A549 (cell line): ENCODE measurements around the gene TWIST2. TPM values are rescaled to one million over a fixed set of nuclear protein-coding genes. Genes with fewer than 3 reads are reported as not detected.

ENCODE experiments used
- ATAC-seq, 2 experiments: fragments of 200-7000 bp in 1 of 2; fragments of >200 bp in 1 of 2; cut with Nextera tagmentation in 1 of 2; cut with Tn5 transposase in 1 of 2; 3 replicates each; pipeline versions ENCODE4 v1.8.0 to v1.9.1; 2018 to 2020; ENCODE audit warnings: mild to moderate bottlenecking in 1 of 2, moderate library complexity in 1 of 2
- CTCF ChIA-PET: fragments of 300-600 bp; sonication (Branson Sonifier 250); formaldehyde crosslinking; extraction: SDS; loops from one replicate; lab custom pipeline; 2021; ENCODE audit warnings: antibody characterized with exemption, inconsistent platforms; lab: Yijun Ruan, JAX
- POLR2A ChIA-PET: fragments of 350-600 bp; formaldehyde crosslinking; extraction: SDS; loops from one replicate; lab custom pipeline; 2021; ENCODE audit warnings: antibody characterized with exemption, inconsistent platforms; lab: Yijun Ruan, JAX
- DNase-seq, 2 experiments: peaks; one replicate each; pipeline versions ENCODE4 v3.0.0 to v3.0.0-alpha.2; 2011 to 2016; ENCODE audit warnings: low read depth in 1 of 2, low spot score in 1 of 2
- FAIRE-seq: peaks from 2 replicates; lab custom pipeline; 2011; peaks lifted over from hg19 to GRCh38; lab: Jason Lieb, UNC
- H3K27ac ChIP-seq, 2 experiments: fragments of >200 bp; sonication (Bioruptor Twin); formaldehyde crosslinking; 3 replicates each; pipeline ENCODE4 v1.5.1; 2016 to 2017
- H3K4me1 ChIP-seq: fragments of >200 bp; sonication (Bioruptor Twin); formaldehyde crosslinking; 3 replicates; pipeline ENCODE4 v1.6.1; 2016
- H3K4me2 ChIP-seq: fragments of >200 bp; sonication (Bioruptor Twin); formaldehyde crosslinking; 3 replicates; pipeline ENCODE4 v1.6.1; 2016
- H3K4me3 ChIP-seq: fragments of >200 bp; sonication (Bioruptor Twin); formaldehyde crosslinking; 3 replicates; pipeline ENCODE4 v1.5.1; 2016
- H3K9me3 ChIP-seq: fragments of >200 bp; sonication (Bioruptor Twin); formaldehyde crosslinking; 3 replicates; pipeline ENCODE4 v1.6.1; 2016
- BHLHE40 ChIP-seq: IDR thresholded peaks from 2 replicates; pipeline ENCODE4 v1.6.1; 2012; ENCODE audit warnings: low read depth, low read length, inconsistent platforms
- CEBPB ChIP-seq, 2 experiments: fragments of >200 bp in 1 of 2; sonication (Bioruptor Twin) in 1 of 2; formaldehyde crosslinking in 1 of 2; IDR thresholded peaks; 2 replicates each; pipeline ENCODE4 v1.6.1; 2012 to 2016
- CHD2 ChIP-seq: fragments of 150-350 bp; IDR thresholded peaks from 2 replicates; pipeline ENCODE4 v1.6.1; 2014; ENCODE audit warnings: low read length; ENCODE audit not compliant: partially characterized antibody
- E2F6 ChIP-seq: IDR thresholded peaks from 2 replicates; pipeline ENCODE4 v1.6.1; 2012; ENCODE audit warnings: low read depth, borderline replicate concordance
- EHF ChIP-seq: fragments of 250-450 bp; sonication (Bioruptor Pico); IDR thresholded peaks from 2 replicates; pipeline ENCODE4 v1.5.0; 2020; ENCODE audit warnings: mild to moderate bottlenecking
- EP300 ChIP-seq, 2 experiments: fragments of >200 bp; sonication (Bioruptor Twin); formaldehyde crosslinking; IDR thresholded peaks; 2 replicates in 1 of 2; 3 replicates in 1 of 2; pipeline ENCODE4 v1.6.1; 2016 to 2017
- HOXA7 ChIP-seq: fragments of 250-450 bp; sonication (Bioruptor Pico); IDR thresholded peaks from 2 replicates; pipeline ENCODE4 v1.5.0; 2020; ENCODE audit warnings: mild to moderate bottlenecking, moderate library complexity
- JUN ChIP-seq, 2 experiments: fragments of >200 bp; sonication (Bioruptor Twin); formaldehyde crosslinking; IDR thresholded peaks; 2 replicates in 1 of 2; 3 replicates in 1 of 2; pipeline ENCODE4 v1.6.1; 2016 to 2017
- JUNB ChIP-seq: fragments of >200 bp; sonication (Bioruptor Twin); formaldehyde crosslinking; IDR thresholded peaks from 2 replicates; pipeline ENCODE4 v1.6.1; 2016
- MAX ChIP-seq: IDR thresholded peaks from 2 replicates; pipeline ENCODE4 v1.6.1; 2012
- MAZ ChIP-seq: fragments of 150-350 bp; IDR thresholded peaks from 2 replicates; pipeline ENCODE4 v1.6.1; 2014; ENCODE audit warnings: antibody characterized with exemption, low read depth, low read length, borderline replicate concordance
- NFE2L2 ChIP-seq: fragments of 150-350 bp; conservative IDR thresholded peaks from 2 replicates; pipeline ENCODE4 v1.6.1; 2014; ENCODE audit warnings: low read length
- PHF8 ChIP-seq: fragments of 200-600 bp; sonication (generic); IDR thresholded peaks from 2 replicates; pipeline ENCODE4 v1.6.1; 2016; ENCODE audit warnings: low read depth, mild to moderate bottlenecking, antibody characterized with exemption, moderate library complexity, borderline replicate concordance
- POLR2A ChIP-seq: IDR thresholded peaks from 2 replicates; pipeline ENCODE4 v1.6.1; 2012; ENCODE audit warnings: mild to moderate bottlenecking, low read length
- RCOR1 ChIP-seq: fragments of 150-350 bp; IDR thresholded peaks from 2 replicates; pipeline ENCODE4 v1.6.1; 2014; ENCODE audit warnings: antibody characterized with exemption, low read length, low read depth
- RFX5 ChIP-seq: fragments of 450-650 bp; IDR thresholded peaks from 2 replicates; pipeline ENCODE4 v1.7.1; 2014; ENCODE audit warnings: antibody characterized with exemption, mild to moderate bottlenecking, moderate library complexity
- SMC3 ChIP-seq: fragments of >200 bp; sonication (Bioruptor Twin); formaldehyde crosslinking; IDR thresholded peaks from 3 replicates; pipeline ENCODE4 v1.6.1; 2018; ENCODE audit warnings: inconsistent platforms
- TFCP2L1 ChIP-seq: fragments of 250-450 bp; sonication (Bioruptor Pico); IDR thresholded peaks from 2 replicates; pipeline ENCODE4 v1.5.0; 2021; ENCODE audit warnings: mild to moderate bottlenecking
- ZC3H11A ChIP-seq: fragments of 450-650 bp; IDR thresholded peaks from 2 replicates; pipeline ENCODE4 v1.6.1; 2014; ENCODE audit warnings: antibody characterized with exemption, mild to moderate bottlenecking
- ZNF302 ChIP-seq: fragments of 250-450 bp; sonication (Bioruptor Pico); IDR thresholded peaks from 2 replicates; pipeline ENCODE4 v1.9.0; 2021; ENCODE audit warnings: inconsistent platforms, mild to moderate bottlenecking, moderate library complexity
- WGBS: methylation state at CpG from one replicate; pipeline ENCODE4 v1.1.6; 2017; ENCODE audit errors: missing lambda C conversion rate; 5-methylcytosine and 5-hydroxymethylcytosine counted together
- polyA plus RNA-seq, 4 experiments: library from polyadenylated mRNA; depleted of rRNA in 3 of 4; stranded (reverse); fragments of >200 nt; fragmentation: RNase III in 1 of 4; extraction: RNeasy Plus Mini Kit Qiagen cat#74134 plus additional on column Dnase treatment in 1 of 4; gene quantifications; 2 replicates in 3 of 4; 3 replicates in 1 of 4; pipeline ENCODE4 v1.2.3, GENCODE V29; 2011 to 2017
- TF ChIP-seq, protein P1 (sequence below): fragments of 250-450 bp; sonication (Bioruptor Pico); IDR thresholded peaks from 2 replicates; pipeline ENCODE4 v1.5.0; 2020; ENCODE audit warnings: low read depth, mild to moderate bottlenecking, moderate library complexity
- TF ChIP-seq, protein P2 (sequence below): fragments of >200 bp; sonication (Bioruptor Twin); formaldehyde crosslinking; IDR thresholded peaks from 2 replicates; pipeline ENCODE4 v1.6.1; 2016

TWIST2 gene
- polyA plus RNA-seq, 2 of the 4 experiments (the other 2 are of a cell fraction): 7.1 to 8.2 TPM

GRCh38 chr2:238862701-238863100 lies 14.8 kb downstream of the TWIST2 start (continued):
- TF ChIP-seq EHF (CRISPR knock-in tag) (no peak), HOXA7 (CRISPR knock-in tag) (no peak), RCOR1 (no peak), MAZ (no peak)

DNA sequence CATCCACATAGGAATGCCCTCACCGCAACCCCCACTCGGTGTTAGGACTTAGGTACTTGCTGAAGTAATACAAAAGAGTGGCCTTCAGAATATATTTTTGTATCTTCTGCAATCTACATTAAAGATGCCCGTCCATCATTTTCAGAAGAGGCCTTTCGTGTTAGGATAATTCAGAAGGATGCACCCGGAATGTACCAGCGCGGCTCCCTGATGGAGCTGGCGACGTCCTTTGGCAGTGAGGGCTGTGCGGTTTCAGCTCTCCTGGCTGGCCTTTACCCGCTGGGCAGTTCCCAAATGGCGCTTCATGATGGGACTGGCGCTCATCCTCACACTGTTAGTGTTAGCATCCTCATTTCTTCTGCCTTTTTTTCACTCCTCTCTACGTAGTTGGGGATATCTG lies 15.3 kb downstream of the TWIST2 start:
- H3K27ac ChIP-seq: peak overlapping the region; percentile 100
- DNase-seq (no peak), FAIRE-seq (no peak), ATAC-seq (no peak)
- no peak for TF ChIP-seq NFE2L2
- TF ChIP-seq CHD2: no peak
- no peak for TF ChIP-seq PHF8
- no peak for TF ChIP-seq EHF (CRISPR knock-in tag)
- no peak for TF ChIP-seq ZC3H11A
- no peak for TF ChIP-seq HOXA7 (CRISPR knock-in tag)
- ChIA-PET POLR2A (interaction anchor here (1.1 kb wide), 1 partner anchor 15 kb away, joined by 4 read pairs; the partner anchor contains the start of gene TWIST2), CTCF (interaction anchor here (0.6 to 2.0 kb wide), 4 partner anchors 15 to 1552 kb away, joined by 3 to 8 read pairs (median 5); partner anchors contain the start of gene TWIST2)
- H3K4me2 ChIP-seq: peak overlapping the region; percentile 100
- no peak overlapping the region for H3K4me3 ChIP-seq
- WGBS: 96% methylated on average over 14 of the region's 14 CpGs
- H3K9me3 ChIP-seq: no peaks in the 10 kb centered on the region
- H3K4me1 ChIP-seq: peaks cover 57% of the 10 kb centered on the region

GRCh38 chr2:238863749-238864206 lies 15.9 kb downstream of the TWIST2 start:
- POLR2A ChIA-PET: interaction anchor here (1.1 kb wide), 1 partner anchor 16 kb away, joined by 4 read pairs; the partner anchor contains the start of gene TWIST2

DNA sequence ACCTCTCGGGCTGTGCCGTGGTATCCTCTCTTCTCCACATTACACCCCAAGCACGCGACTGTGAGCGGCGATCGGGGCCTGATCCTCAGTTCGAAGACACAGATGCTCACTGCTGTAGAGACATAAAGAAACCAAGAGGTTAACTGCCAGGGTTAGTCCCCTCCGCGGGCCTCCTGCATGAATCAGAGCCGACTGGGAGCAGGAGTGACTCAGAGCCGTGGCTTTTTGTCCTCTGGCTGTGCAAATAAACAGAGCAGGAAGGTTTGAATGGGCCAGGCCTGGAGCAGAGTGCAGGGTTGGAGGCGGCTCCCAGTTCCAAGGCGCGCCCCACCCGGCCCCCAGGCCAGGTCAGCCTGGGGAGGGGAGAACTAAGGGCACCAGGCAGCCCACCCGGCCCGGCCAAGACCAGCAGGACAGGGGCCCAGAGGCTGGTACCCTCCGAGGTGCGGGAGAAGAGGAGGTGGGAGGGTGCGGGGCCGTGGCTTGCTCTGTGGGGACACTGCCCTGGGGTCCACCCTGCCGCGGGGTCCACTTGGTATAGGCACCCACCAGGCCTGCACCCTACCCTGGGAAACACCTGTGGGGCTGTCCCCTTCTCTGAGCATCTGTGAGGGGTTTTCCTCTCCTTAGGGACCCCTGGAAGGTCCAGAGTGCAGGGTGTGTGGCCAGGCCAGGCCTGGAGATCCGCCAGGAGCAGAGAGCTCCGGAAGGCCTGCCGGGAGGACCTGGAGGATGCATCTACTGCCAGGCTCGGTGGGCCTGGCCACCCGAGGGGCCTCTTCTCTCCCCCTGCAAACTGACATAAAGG lies 16.5 kb downstream of the TWIST2 start:
- H3K4me2 ChIP-seq: peak overlapping the region; percentile 100
- H3K4me3 ChIP-seq: peak overlapping the region; percentile 42
- no peaks in the 10 kb centered on the region for H3K9me3 ChIP-seq
- ChIA-PET POLR2A (interaction anchor here (1.1 to 1.6 kb wide), 2 partner anchors 16 to 17 kb away, joined by 4 to 10 read pairs; partner anchors contain the start of gene TWIST2), CTCF (interaction anchor here (0.6 to 1.9 kb wide), 3 partner anchors 11 to 81 kb away, joined by 3 to 8 read pairs (median 3); partner anchors contain the start of gene TWIST2)
- FAIRE-seq (no peak), ATAC-seq (peak; percentile 90 to 97), DNase-seq (peak; percentile 96 to 98)
- peak overlapping the region; percentile 100 for H3K27ac ChIP-seq
- 1% methylated on average over 19 of the region's 29 CpGs for WGBS
- H3K4me1 ChIP-seq: peaks cover 68% of the 10 kb centered on the region
- TF ChIP-seq BHLHE40 (no peak), MAX (peak; percentile 98), CEBPB (IDR thresholded peaks at IDR 0.05) (peak in 1 of 2 experiments; percentile 58; a peak in 1 of 4 replicates), E2F6 (peak; percentile 94), JUNB (peak; percentile 94), JUN (IDR thresholded peaks at IDR 0.05) (peak; percentile 75 to 90; a peak in 4 of 5 replicates), ZNF302 (CRISPR knock-in tag) (no peak), CHD2 (no peak), MAZ (no peak), POLR2A (peak; percentile 16; the same call in 1 of the 2 replicates), RFX5 (no peak), EP300 (IDR thresholded peaks at IDR 0.05) (peak; percentile 52 to 59; a peak in 2 of 5 replicates), SMC3 (peak; percentile 27; the same call in 1 of the 3 replicates)
- TF ChIP-seq, protein P1, sequence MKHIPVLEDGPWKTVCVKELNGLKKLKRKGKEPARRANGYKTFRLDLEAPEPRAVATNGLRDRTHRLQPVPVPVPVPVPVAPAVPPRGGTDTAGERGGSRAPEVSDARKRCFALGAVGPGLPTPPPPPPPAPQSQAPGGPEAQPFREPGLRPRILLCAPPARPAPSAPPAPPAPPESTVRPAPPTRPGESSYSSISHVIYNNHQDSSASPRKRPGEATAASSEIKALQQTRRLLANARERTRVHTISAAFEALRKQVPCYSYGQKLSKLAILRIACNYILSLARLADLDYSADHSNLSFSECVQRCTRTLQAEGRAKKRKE: no peak; the same call in 1 of the 2 replicates

More at GRCh38 chr2:238863749-238864206, 15.9 kb downstream of the TWIST2 start:
- Histone ChIP-seq H3K27ac (peak overlapping the region; percentile 100), H3K9me3 (no peaks in the 10 kb centered on the region), H3K4me3 (no peak overlapping the region), H3K4me1 (peaks cover 62% of the 10 kb centered on the region), H3K4me2 (peak overlapping the region; percentile 100)
- peak in 1 of 2 experiments; percentile 1; a peak in 2 of 6 replicates for ATAC-seq
- no peak for TF ChIP-seq TFCP2L1
- TF ChIP-seq, protein P1: 0 out of 2 replicates have a peak, but pooled peaks have one; percentile 53
- TF ChIP-seq, protein P2, sequence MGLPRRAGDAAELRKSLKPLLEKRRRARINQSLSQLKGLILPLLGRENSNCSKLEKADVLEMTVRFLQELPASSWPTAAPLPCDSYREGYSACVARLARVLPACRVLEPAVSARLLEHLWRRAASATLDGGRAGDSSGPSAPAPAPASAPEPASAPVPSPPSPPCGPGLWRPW: no peak
- no peak for TF ChIP-seq E2F6
- no peak for TF ChIP-seq EHF (CRISPR knock-in tag)
- WGBS: 40% methylated on average over 9 of the region's 9 CpGs
- no peak for FAIRE-seq
- CTCF ChIA-PET: interaction anchor here (0.6 to 2.0 kb wide), 3 partner anchors 16 to 82 kb away, joined by 3 to 8 read pairs (median 6); partner anchors contain the start of gene TWIST2
- DNase-seq: peak in 1 of 2 experiments; percentile 19
